GM12875 (cell line): ENCODE results near the gene CTIF.

ENCODE experiments used
- H3K4me3 ChIP-seq: one replicate; pipeline ENCODE4 v1.5.1; 2011; ENCODE audit warnings: low read depth, low read length, control low read depth
- TF ChIP-seq, protein P1 (sequence below): IDR thresholded peaks from 2 replicates; pipeline ENCODE4 v1.5.1; 2011; ENCODE audit warnings: low read depth, mild to moderate bottlenecking, control low read depth, inconsistent platforms, low read length, moderate library complexity, borderline replicate concordance; ENCODE audit not compliant: insufficient read depth

CTIF gene

DNA sequence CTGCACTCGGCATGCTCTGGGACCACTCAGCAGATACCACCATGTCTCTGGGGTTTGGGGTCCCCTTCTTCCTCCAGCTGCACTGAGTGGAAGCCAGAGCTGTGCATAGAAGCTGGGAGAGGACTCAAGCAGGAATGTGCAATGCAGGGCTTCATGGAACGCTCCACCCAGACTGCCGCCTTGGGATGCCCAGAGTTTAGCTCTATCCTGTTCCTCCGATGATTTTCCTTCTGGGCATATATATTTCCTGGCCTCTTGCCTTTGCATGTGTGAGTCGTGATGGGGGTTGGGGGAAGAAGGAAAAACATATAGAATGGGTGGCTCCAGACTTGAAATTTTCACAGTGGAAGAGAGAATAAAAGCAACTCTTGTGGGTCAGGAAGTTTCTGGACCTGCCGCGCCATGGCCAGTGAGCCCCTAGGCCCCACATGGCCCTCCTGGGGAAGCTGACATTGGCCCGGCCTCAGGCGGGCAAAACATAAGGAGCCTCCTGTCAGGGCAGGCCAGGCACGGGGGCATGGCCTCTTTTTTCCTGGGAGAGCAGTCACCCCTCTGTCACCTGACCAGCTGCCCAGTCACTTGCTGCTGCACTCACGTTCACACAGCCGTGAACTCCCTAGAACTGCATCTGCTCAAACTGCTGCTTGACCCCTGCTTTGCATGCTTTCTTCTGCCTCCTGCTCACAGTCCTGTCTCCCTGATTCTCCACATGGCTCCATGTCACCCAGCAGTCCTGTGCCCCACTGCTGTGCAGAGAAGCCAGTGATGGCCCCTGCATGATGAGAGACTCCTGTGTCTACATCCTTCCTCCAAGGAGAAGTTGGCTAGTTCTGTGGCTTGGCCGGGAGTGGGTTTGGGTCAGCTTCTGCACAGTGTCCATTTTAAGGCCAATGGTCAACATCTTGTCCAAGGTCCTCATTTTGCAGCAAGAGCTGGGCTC, 197.8 kb downstream of the CTIF start:
- H3K4me3 ChIP-seq: no peak overlapping the region
- TF ChIP-seq, protein P1, sequence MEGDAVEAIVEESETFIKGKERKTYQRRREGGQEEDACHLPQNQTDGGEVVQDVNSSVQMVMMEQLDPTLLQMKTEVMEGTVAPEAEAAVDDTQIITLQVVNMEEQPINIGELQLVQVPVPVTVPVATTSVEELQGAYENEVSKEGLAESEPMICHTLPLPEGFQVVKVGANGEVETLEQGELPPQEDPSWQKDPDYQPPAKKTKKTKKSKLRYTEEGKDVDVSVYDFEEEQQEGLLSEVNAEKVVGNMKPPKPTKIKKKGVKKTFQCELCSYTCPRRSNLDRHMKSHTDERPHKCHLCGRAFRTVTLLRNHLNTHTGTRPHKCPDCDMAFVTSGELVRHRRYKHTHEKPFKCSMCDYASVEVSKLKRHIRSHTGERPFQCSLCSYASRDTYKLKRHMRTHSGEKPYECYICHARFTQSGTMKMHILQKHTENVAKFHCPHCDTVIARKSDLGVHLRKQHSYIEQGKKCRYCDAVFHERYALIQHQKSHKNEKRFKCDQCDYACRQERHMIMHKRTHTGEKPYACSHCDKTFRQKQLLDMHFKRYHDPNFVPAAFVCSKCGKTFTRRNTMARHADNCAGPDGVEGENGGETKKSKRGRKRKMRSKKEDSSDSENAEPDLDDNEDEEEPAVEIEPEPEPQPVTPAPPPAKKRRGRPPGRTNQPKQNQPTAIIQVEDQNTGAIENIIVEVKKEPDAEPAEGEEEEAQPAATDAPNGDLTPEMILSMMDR: no peak

DNA sequence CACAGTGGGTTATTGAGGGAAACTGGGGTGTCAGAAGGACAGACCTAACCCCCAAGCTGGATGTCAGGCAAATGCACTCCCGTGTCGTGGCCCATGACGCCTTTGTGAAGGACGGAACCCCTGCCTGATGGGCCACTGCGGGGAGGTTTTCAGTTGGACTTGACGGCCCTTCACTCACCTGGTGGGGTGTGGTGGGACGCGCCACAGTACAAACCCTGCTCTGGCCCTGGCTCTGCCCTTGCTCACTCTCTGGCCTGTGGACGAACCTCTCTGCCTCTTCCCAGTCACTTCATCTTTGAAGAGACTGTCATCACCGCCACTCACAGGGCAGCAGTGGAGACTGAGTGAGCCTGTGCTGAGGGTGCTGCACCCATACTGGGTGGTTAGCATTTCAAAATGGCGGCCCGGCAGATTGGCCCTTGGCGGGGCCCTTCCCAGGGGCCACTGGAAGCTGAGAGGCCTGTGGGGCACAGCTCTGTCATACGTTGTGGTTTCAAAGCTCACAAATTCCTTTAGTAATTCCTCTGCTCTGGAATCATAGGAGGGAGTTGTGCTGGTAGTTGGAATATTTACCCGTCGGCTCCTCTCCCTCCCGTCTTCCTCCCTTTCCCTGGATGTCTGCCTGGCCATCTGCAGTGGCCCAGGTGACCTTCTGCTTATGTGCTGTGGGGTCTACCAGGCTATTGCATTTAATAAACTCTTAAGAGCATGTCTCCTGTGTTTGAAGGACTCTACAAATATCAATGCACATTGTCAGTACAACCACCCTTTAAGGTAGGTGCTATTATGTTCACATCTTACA, 200.6 kb downstream of the CTIF start:
- no peak overlapping the region for H3K4me3 ChIP-seq
- TF ChIP-seq, protein P1: no peak

DNA sequence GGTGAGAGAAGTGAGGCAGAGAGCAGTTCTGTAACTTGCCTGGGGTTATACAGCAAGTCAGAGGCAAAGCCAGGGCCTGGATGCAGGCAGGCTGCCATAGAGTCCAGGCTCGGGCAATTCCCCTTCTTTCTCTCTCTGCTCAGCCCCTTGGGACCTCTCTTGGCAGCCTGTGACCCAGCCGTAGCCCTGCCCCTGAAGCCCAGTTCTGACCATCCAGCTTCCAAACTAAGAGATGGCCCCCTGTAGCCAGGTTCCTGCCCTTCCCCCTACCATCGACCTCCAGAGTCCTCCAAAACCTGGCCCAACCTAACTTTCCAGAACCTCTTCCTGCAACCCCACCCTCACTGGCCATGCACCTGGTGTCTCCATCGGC, 201.2 kb downstream of the CTIF start:
- TF ChIP-seq, protein P1: no peak
- H3K4me3 ChIP-seq: no peak overlapping the region

DNA sequence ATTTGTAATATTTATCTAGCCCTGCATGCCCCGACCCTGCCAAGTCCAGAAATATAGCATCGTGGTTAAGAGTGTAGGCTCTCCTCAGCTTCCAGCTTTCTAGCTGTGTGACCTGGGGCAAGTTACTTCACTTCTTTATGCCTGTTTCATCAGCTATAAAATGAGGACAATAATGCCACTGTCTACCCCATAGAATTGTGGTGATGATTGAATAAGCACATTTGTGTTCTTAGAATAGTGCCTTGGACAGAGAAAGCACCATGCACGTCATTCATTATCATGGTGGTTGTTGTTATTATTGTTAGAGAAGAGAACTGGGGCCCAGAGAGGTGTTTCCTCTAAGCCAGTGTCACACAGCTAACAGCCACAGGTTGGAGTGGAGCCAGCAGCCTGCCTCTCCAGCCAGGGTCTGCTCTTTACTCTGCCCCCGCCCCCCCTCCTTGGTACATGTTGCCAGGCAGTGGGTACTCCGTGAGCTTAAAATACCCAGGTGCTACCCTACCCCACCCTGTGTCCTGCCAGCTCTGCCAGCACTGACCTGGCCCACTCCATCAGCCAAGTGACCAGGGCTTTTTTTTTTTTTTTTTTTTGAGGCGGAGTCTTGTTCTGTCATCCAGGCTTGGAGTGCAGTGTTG, 202.1 kb downstream of the CTIF start:
- TF ChIP-seq, protein P1: no peak
- H3K4me3 ChIP-seq: no peak overlapping the region

DNA sequence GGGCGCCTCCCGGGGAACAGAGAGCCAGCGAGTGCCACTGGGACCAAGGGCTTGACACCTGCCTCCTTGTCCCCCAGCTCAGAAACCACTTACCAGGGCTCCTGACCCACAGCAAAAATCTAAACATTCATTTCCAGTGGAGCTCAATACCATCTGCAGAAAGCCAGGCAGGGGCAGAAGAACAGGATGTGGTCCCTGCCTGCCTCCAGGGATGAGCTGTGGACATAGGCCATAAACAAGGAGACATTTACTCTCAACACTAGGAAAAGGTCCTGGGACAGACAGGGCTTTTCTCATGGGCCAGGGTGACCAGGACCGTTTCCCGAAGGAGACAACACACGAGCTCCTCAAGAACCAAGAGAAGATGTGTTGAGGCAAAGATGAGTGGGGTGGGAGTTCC, 203.0 kb downstream of the CTIF start:
- no peak overlapping the region for H3K4me3 ChIP-seq
- TF ChIP-seq, protein P1: no peak

DNA sequence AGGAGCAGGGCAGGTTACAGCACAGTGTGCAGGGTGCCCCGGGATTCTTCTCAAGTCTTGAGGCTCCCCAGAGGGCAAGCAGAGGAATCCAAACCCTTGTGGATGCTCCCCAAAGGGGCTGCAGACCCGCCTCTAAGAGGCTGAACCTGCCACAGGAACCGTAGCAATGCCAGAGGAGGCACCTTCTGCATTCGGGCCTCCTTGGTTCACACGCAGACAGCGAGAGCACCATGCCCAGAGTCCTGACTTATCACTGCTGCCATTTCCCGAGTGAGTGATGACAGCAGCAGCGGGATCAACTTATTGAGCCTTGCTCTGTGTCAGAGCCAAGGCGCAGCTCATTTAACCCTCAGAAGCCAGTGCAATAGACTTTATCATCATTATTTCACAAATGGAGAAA, 203.5 kb downstream of the CTIF start:
- H3K4me3 ChIP-seq: no peak overlapping the region
- TF ChIP-seq, protein P1: no peak
